Endothelial cell (in vitro differentiated cells): Measurements from ENCODE around the gene QKI. TPM values are rescaled to one million over a fixed set of nuclear protein-coding genes. Genes with fewer than 3 reads are reported as not detected.
A peak's percentile ranks its signal among the peaks of the same experiment; 100 is the strongest.

Experiments used
- DNase-seq: peaks from one replicate; pipeline ENCODE4 v3.0.0; 2021; ENCODE audit warnings: low spot score
- H3K27ac Mint-ChIP-seq: one replicate; pipeline ENCODE4 v1.8.0; 2021; ENCODE audit warnings: mixed read lengths, inconsistent platforms; ENCODE audit not compliant: unreplicated experiment
- H3K27me3 Mint-ChIP-seq: one replicate; pipeline ENCODE4 v1.8.0; 2021; ENCODE audit warnings: mild to moderate bottlenecking, moderate library complexity, mixed read lengths, inconsistent platforms; ENCODE audit not compliant: unreplicated experiment
- H3K36me3 Mint-ChIP-seq: one replicate; pipeline ENCODE4 v1.8.0; 2021; ENCODE audit warnings: mild to moderate bottlenecking, low read depth, mixed read lengths, inconsistent platforms; ENCODE audit not compliant: unreplicated experiment
- H3K4me1 Mint-ChIP-seq: one replicate; pipeline ENCODE4 v1.8.0; 2021; ENCODE audit warnings: mild to moderate bottlenecking, mixed read lengths, inconsistent platforms; ENCODE audit not compliant: unreplicated experiment
- H3K4me3 Mint-ChIP-seq: one replicate; pipeline ENCODE4 v1.8.0; 2021; ENCODE audit warnings: mild to moderate bottlenecking, mixed read lengths, inconsistent platforms; ENCODE audit not compliant: unreplicated experiment
- H3K9me3 Mint-ChIP-seq: one replicate; pipeline ENCODE4 v1.8.0; 2021; ENCODE audit warnings: mixed read lengths, inconsistent platforms; ENCODE audit not compliant: unreplicated experiment
- total RNA-seq: library from RNA; stranded (reverse); fragmentation: NEBNext Ultra II Directional; extraction: Animal tissue kit (Norgen Biotek cat#: 25700); gene quantifications from one replicate; pipeline ENCODE4 v1.2.1, GENCODE V29; 2021; ENCODE audit not compliant: unreplicated experiment
- TF ChIP-seq, protein P1 (sequence below): fragments of 200-600 bp; sonication (generic); IDR thresholded peaks from one replicate; pipeline ENCODE4 v1.5.0; 2021; ENCODE audit warnings: antibody characterized with exemption; ENCODE audit not compliant: unreplicated experiment

Gene QKI
- total RNA-seq, 1 donor from 2014 or later, result 326 TPM

- TF ChIP-seq, protein P1, sequence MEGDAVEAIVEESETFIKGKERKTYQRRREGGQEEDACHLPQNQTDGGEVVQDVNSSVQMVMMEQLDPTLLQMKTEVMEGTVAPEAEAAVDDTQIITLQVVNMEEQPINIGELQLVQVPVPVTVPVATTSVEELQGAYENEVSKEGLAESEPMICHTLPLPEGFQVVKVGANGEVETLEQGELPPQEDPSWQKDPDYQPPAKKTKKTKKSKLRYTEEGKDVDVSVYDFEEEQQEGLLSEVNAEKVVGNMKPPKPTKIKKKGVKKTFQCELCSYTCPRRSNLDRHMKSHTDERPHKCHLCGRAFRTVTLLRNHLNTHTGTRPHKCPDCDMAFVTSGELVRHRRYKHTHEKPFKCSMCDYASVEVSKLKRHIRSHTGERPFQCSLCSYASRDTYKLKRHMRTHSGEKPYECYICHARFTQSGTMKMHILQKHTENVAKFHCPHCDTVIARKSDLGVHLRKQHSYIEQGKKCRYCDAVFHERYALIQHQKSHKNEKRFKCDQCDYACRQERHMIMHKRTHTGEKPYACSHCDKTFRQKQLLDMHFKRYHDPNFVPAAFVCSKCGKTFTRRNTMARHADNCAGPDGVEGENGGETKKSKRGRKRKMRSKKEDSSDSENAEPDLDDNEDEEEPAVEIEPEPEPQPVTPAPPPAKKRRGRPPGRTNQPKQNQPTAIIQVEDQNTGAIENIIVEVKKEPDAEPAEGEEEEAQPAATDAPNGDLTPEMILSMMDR, result no peak
- H3K4me3 Mint-ChIP-seq, result peak overlapping the region; percentile 91
- H3K9me3 Mint-ChIP-seq, result no peaks in the 10 kb centered on the region
- peaks cover 10% of the 10 kb centered on the region for H3K27me3 Mint-ChIP-seq
- H3K4me1 Mint-ChIP-seq, result peaks cover 45% of the 10 kb centered on the region
- peaks cover 10% of the 10 kb centered on the region for H3K36me3 Mint-ChIP-seq
- DNase-seq, result no peak
- H3K27ac Mint-ChIP-seq, result peak overlapping the region; percentile 97
These were observed 5.1 kb downstream of the QKI start for GRCh38 chr6:163419413-163420288.

- Mint-ChIP-seq H3K27ac (peak overlapping the region; percentile 97), H3K36me3 (peaks cover 10% of the 10 kb centered on the region), H3K9me3 (no peaks in the 10 kb centered on the region), H3K4me1 (peaks cover 49% of the 10 kb centered on the region), H3K4me3 (peak overlapping the region; percentile 91), H3K27me3 (peaks cover 10% of the 10 kb centered on the region)
- TF ChIP-seq, protein P1, result no peak
- DNase-seq, result no peak
These were observed 5.7 kb downstream of the QKI start for GRCh38 chr6:163420289-163420614.

DNA sequence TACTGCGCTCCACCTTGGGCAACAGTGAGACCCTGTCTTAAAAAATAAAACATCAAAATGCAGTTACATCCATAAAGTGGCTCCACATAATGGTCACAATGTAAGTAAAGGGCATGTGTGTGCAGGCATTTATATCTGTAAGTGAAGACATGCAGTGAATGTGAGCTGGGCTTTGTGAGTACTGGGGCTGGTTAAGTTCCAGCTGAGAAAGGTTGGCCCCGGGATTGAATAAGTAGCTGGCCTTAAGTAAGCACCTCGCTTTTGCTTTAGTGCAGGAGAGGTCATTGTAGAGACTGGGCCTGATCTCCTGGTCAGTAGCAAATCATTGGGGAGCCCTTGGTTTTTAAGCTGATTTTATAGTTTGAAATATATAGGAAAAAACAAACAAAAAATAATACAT lies 8.0 kb downstream of the QKI start:
- no peak for DNase-seq
- Mint-ChIP-seq H3K27me3 (no peaks in the 10 kb centered on the region), H3K9me3 (no peaks in the 10 kb centered on the region), H3K27ac (no peak overlapping the region), H3K4me3 (no peak overlapping the region), H3K4me1 (peaks cover 49% of the 10 kb centered on the region), H3K36me3 (no peaks in the 10 kb centered on the region)
- TF ChIP-seq, protein P1, result no peak

DNA sequence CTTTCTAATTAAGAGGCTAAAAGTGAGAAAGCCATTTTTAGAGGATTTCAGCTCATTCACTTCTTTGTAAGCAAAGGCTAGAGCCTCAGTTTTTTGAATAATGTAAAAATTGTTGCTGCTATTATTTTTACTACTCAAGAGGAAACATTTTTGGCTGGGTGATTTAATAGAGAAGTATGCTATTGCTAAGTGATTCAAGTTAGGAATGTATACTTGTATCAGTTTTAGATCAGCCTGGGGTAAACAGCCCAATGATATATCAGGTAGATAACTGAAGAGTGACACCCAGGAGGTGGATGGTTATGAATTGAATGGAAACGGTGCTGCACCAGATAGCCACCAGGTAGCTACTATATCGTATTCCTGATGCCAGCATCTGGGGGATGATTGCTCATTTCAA lies 9.2 kb downstream of the QKI start:
- TF ChIP-seq, protein P1, result no peak

GRCh38 chr6:163427498-163428254 lies 13.2 kb downstream of the QKI start:
- Mint-ChIP-seq H3K4me3 (no peak overlapping the region), H3K4me1 (peaks cover 43% of the 10 kb centered on the region), H3K27me3 (peaks cover 1% of the 10 kb centered on the region), H3K36me3 (no peaks in the 10 kb centered on the region), H3K9me3 (no peaks in the 10 kb centered on the region), H3K27ac (peak overlapping the region; percentile 53)
- TF ChIP-seq, protein P1, result no peak
- DNase-seq, result no peak

More for the DNA sequence above, 9.2 kb downstream of the QKI start:
- Mint-ChIP-seq H3K36me3 (no peaks in the 10 kb centered on the region), H3K4me3 (no peak overlapping the region), H3K27ac (no peak overlapping the region), H3K27me3 (no peaks in the 10 kb centered on the region), H3K9me3 (no peaks in the 10 kb centered on the region), H3K4me1 (peaks cover 48% of the 10 kb centered on the region)
- DNase-seq, result no peak
